ENCODE data around the gene KRTAP13-2. TPM values are rescaled to one million over a fixed set of nuclear protein-coding genes. Genes with fewer than 3 reads are reported as not detected.

KRTAP13-2 gene
- total and polyA plus RNA-seq, 2 experiments from 2014 or later: not detected

- no peaks in the 10 kb centered on the region for H4K20me1 ChIP-seq (replicated peaks; ENCODE audit: insufficient read depth)
- TF ChIP-seq CREB1 (CRISPR knock-in tag; IDR thresholded peaks at IDR 0.05; ENCODE audit: low read depth): no peak
- no peak for TF ChIP-seq ETS1 (IDR thresholded peaks at IDR 0.05)
- TF ChIP-seq STAT1 (IDR thresholded peaks at IDR 0.05; ENCODE audit: unreplicated experiment): no peak
- no peak for TF ChIP-seq ZNF462 (CRISPR knock-in tag; IDR thresholded peaks at IDR 0.05)
- no peak for TF ChIP-seq NANOG (IDR thresholded peaks at IDR 0.05; ENCODE audit: borderline replicate concordance)
- TF ChIP-seq EZH2phosphoT487 (IDR thresholded peaks at IDR 0.05; ENCODE audit: unreplicated experiment): no peak
- no peak for TF ChIP-seq CTCF (conservative IDR thresholded peaks at IDR 0.05; ENCODE audit: low read depth in 2 of 2)
- TF ChIP-seq JUNB (IDR thresholded peaks at IDR 0.05; ENCODE audit: unreplicated experiment): no peak
- no peak for TF ChIP-seq EZH2 (IDR thresholded peaks at IDR 0.05; ENCODE audit: low read depth, unreplicated experiment)
- TF ChIP-seq POLR2AphosphoS5 (IDR thresholded peaks at IDR 0.05; ENCODE audit: low read depth): no peak
- no peak for TF ChIP-seq ZNF331 (CRISPR knock-in tag; IDR thresholded peaks at IDR 0.05; ENCODE audit: low read depth)
- TF ChIP-seq REST (IDR thresholded peaks at IDR 0.05; ENCODE audit: unreplicated experiment): no peak
- no peak for TF ChIP-seq ZNF114 (CRISPR knock-in tag; IDR thresholded peaks at IDR 0.05)
These were observed 19.5 kb upstream of the KRTAP13-2 start for GRCh38 chr21:30391492-30392025.

More at GRCh38 chr21:30391492-30392025, 19.5 kb upstream of the KRTAP13-2 start:
- Mint-ChIP-seq H3K4me1 (no peaks in the 10 kb centered on the region), H3K27ac (no peak overlapping the region), H3K36me3 (ENCODE audit: low read depth) (no peaks in the 10 kb centered on the region), H3K9me3 (peaks cover 9% of the 10 kb centered on the region; the same call in 2 of the 3 replicates), H3K27me3 (ENCODE audit: insufficient read depth, low read depth, poor library complexity) (peaks cover 2% of the 10 kb centered on the region), H3K4me3 (no peak overlapping the region)
- DNase-seq (ENCODE audit: low spot score) (no peak), ATAC-seq (no peak)
- no peaks in the 10 kb centered on the region for H3K4me1 ChIP-seq (ENCODE audit: insufficient read depth)
- no peak overlapping the region for H2AFZ ChIP-seq
- no peak overlapping the region for H3K27ac ChIP-seq (ENCODE audit: low read depth)
- H3F3A ChIP-seq (replicated peaks; ENCODE audit: low read depth): no peaks in the 10 kb centered on the region
- H3K27me3 ChIP-seq (ENCODE audit: insufficient read depth): no peaks in the 10 kb centered on the region
- H3K36me3 ChIP-seq (ENCODE audit: insufficient read depth): no peaks in the 10 kb centered on the region
- no peak overlapping the region for H3K4me3 ChIP-seq
- no peak overlapping the region for H3K4me2 ChIP-seq
- no peaks in the 10 kb centered on the region for H3K79me2 ChIP-seq (replicated peaks; ENCODE audit: insufficient read depth)
- no peaks in the 10 kb centered on the region for H3K9me2 ChIP-seq (ENCODE audit: insufficient read depth)

All from GM23338 (cell line).